GM19324 (cell line): ENCODE results near the gene C4BPA.

Source experiments
- ATAC-seq: cut with Tn5 transposase; IDR thresholded peaks from one replicate; pipeline ENCODE4 v1.9.1; 2021; ENCODE audit warnings: mild to moderate bottlenecking, moderate library complexity; ENCODE audit not compliant: unreplicated experiment, low FRiP score

The C4BPA gene

DNA sequence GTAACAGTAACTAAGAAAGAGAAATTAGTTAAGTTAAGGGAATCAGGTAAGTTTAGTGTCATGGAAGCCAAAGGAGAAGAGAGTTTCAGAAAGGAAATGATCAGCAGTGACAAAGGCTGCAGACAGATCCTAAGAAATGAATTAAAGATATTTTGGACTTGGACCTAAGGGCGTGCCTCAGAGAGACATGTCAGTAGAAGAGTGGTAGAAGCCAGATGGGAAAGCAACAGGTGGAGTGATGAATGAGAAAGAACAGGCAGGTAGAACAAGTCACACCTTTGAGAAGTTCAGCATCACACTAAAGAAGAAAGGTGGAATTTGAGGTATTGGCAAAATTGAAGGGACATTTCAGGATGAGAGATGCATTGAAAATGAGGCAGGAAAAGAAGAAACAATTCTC is 1.4 kb upstream of the C4BPA start:
- ATAC-seq: no peak

DNA sequence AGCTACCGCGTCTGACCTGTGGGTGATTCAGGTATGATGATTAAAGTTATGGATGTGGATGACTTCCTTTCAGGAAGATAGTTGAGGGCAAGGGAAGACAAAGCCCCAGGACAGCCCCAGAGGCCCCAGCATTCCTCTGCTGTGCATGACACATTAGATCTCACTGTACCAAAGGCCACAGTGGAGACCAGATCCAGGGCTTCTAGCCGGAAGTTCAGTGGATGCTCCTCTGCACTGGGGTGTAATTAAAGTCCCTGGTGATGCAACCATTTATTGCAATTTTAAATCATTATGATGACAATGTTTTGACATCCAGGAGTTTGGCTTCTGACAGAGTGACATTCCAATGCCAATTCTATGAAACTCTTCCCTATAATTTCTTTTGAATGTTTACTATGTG is 5.0 kb downstream of the C4BPA start:
- ATAC-seq: no peak

DNA sequence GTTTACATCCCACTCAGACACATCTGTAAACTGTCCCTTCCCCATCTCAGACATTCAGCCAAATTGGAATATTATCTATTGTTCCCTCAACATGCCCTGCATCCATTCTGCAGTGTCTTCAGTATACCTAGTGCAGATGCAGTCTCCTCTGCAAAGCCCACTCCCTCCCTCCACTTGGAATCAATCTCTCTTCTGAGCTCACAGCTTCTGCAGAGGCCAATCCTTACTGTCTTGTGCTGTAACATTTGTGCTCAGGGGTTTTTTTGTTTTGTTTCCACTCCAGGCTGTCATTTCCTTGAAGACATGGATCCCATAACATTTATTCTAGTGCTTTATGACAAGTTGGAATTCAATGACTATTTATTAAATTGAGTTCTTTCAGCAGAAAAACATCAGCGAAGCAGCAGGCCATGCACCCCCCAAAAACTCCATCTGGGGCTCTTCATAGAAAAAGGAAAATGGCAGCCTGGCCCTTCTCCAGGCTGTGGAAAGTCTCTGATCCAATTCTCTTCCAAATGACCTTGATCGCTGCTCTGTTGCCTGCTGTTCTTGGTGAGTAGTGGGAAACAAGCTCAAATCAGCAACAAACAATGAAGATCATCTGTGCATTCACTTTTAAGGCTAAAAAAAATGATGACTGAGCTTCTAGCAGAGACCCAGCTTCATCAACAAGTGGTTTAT is 8.7 kb downstream of the C4BPA start:
- no peak for ATAC-seq

DNA sequence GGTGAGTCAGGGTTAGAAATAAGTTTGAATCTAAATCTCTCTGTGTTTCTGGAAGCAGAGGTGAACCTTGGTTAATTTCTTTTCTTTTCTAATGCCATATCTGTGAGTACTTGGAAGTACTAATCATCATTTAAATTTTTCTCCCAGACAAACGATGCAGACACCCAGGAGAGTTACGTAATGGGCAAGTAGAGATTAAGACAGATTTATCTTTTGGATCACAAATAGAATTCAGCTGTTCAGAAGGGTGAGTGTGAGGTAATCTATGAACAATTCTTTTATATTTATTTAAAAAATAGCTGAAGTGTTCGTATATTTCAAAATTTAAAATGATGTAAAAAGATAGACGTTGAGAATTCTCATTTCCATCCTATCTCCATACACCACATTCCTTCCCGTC is 11.2 kb downstream of the C4BPA start:
- no peak for ATAC-seq

DNA sequence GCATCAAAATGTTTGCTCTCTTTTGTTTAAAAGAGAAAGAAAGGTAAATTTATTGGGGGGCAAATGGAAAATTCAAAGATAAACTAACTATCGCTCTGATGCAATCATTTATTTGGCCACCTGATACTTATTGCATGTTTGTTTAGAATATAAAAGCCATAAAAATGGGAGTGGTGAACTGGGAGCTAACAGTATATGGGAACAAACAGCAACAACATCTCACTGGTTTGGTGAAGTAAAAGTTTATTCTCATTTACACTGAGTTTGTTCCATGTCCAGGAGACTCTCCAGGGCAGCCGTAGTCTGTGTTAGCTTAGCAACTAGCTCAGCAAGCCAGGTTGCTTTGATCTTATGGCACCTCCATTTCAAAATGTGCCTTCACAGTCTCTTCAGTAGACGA is 20.4 kb downstream of the C4BPA start:
- ATAC-seq: no peak

DNA sequence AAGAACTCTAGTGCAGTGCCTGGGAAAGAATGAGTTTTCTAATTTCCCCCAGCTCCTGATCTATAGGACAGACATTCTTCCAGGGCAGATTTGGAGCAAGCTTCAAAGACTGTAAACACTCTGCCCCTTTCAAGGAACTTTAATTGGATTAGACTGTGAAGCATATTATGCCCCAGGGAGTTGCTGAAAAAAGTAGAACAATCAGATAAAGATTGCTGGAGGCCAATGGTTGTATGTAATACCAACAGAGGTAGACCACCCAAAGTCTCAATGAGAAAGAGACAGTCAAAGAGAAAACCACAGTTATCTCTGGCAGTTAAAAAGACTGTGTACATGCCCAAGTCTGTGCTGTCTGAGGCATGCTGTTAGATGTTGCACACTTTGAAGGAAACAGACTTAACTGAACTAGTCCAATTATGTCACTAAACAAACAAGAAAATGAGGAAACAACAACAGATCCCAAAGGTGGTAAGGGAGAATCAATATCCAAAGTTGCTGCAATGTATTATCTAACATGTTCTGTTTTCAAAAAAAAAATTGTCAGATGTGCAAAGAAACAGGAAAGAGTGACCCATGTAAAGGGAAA is 24.4 kb downstream of the C4BPA start:
- no peak for ATAC-seq

DNA sequence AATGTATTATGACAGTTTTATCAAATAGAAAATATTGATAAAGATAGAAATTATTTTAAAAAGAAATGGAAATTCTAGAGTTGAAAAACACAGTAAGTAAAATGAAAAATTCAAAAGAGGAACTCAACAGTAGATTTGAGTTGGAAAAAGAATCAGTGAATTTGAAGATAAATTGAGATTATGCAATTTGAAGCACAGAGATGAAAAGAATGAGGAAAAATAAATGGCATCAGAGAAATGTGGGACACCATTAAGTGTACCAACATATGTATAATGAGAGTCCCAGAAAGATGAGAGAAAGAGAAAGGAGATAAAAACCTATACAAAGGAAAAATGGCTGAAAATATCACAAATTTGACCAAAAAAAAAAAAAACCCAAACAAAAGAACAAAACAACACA is 25.0 kb downstream of the C4BPA start:
- no peak for ATAC-seq

DNA sequence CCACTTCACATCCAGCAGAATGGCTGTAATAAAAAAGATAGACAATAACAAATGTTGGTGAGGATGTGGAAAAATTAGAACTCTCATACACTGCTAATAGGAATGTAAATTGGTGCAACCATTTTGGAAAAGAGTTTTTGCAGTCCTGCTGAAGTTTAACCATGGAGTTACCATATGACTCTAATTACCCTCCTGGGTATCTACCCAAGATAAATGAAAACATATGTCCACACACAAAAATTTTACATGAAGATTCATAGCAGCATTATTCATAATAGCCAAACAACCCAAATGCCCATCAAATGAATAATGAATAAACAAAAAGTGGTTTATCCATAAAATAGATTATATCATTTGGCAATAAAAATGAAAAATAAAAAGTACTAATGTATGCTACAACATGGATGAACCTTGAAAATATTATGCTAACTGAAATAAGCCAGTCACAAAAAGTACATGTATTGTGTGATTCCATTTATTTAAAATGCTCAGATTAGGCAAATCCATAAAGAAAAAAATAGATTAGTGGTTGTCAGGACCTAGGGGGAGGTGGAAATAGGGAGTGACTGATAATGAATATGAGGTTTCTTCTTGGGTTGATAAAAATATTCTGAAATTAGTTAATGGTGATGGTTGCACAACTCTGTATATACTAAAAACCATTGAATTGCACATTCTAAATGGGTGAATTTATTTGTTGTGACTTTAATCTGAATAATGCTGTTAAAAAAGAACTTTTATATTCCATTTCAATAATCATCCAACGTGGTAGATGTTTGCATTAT is 26.4 kb downstream of the C4BPA start:
- ATAC-seq: no peak

DNA sequence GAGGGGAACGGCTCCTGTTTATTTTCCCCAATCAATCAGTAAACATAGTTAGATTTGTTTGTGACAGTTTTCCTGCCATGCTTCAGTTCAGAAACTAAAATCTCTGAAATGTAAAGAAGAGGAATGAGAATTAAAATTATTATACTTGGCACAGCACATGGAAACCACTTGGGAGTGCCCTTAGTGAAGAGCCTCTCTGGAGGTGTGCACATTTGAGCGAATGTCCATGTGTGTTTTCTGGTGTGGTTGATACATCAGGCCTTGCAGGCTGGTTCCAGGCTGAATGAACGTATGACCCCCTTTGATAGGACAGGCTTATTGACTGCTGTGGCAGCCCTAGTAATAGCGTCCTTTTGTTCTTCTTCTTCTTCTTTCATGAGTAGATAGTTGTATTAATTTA is 27.1 kb downstream of the C4BPA start:
- no peak for ATAC-seq

DNA sequence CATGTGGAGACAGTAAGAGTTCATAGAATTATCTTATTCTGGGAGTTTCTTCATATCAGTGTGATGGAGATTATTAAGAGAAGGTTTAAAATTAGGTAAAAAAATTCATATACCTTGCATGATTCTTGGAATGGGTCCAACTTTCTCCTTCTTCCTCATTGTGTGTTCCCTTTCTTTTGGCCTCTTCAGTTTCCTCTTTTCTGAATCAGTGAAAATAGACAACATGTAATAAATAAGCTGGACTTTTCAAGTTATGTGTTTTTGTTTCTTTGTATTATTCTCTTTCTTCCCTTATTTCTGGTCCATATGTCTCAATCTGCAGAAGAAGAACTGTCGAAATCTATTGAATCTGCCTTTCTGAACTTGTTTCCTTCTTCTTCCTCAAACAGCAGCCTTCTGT is 30.5 kb downstream of the C4BPA start:
- ATAC-seq: no peak

DNA sequence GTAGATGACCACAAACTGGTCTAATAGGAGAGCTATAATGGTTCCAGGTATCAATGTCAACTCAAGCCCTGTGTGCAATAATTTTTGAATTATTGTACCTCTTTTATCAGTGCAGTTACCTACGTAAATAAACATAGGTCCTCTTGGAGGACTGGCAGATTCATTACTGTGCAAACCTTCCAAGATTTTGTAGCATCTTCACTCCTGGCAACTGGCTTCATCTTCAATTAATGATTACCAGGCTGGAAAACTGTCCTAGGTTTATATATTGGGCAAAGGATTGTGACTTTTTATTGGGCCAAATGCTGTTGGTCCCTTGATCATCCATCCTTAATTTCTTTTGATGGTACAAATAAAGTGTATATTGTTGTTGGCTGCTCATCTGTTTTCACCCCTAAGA is 35.6 kb downstream of the C4BPA start:
- no peak for ATAC-seq

DNA sequence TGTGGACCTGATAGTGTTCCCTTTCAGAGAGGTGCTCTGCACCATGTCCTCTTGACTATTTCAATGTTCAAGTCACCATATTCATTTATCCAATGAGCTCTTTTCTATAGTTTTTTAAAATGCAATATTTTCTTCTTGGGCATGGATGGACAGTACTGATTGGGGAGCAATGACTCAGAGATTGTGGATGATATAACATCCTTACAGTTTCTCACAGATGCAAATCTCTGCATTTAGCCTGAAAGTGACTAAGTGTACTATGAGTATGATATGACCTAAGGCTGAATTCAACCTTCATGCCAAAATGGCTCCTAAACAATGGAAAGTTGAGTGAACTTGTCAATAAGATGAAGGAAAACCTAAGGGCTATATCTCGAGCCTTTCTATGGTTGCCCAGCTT is 36.5 kb downstream of the C4BPA start:
- ATAC-seq: no peak

DNA sequence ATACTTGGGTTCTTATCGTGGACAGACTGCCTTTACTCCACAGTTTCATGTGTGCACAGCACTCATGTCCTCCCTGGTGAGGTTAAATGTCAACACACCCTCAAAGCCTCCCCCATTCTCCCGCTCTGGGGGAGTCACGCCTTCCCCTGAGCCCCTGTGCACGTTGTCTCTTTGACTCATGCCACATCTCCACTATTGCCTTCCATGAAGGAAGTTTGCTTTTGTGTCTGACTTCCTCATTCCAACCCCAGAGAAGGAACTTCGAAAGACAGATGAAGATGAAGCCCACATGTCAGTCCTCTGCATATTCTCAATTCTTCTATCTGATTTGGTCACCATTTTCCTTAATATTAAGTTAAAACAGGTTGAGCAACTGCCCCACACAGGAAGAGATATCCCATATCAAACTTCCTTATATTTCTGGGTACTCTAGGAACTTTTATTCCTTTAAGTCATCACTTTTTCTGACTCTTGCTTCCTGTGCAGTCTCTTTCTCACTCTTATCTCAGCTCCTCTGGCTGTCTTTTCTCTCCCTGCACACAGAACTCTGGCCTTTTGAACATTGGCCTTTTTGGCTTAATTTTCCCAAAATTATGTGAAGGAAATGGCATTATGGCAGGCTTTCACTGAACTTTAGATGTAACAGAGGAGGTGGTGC is 41.5 kb downstream of the C4BPA start:
- no peak for ATAC-seq

DNA sequence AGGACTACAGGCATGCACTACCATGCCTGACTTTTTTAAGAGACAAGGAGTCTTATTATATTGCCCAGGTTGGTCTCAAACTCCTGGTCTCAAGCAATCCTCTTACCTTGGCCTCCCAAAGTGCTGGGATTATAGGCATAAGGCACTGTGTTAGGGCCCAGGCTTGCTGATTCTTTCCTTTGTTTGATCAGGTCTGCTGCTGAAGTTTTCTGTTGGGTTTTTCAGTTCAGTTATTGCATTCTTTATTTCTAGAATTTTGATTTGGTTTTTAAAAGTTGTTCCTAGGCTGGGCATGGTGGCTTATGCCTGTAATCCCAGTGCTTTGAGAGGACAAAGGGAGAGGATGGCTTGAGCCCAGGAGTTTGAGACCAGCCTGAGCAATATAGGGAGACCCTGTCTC is 47.9 kb downstream of the C4BPA start:
- no peak for ATAC-seq

DNA sequence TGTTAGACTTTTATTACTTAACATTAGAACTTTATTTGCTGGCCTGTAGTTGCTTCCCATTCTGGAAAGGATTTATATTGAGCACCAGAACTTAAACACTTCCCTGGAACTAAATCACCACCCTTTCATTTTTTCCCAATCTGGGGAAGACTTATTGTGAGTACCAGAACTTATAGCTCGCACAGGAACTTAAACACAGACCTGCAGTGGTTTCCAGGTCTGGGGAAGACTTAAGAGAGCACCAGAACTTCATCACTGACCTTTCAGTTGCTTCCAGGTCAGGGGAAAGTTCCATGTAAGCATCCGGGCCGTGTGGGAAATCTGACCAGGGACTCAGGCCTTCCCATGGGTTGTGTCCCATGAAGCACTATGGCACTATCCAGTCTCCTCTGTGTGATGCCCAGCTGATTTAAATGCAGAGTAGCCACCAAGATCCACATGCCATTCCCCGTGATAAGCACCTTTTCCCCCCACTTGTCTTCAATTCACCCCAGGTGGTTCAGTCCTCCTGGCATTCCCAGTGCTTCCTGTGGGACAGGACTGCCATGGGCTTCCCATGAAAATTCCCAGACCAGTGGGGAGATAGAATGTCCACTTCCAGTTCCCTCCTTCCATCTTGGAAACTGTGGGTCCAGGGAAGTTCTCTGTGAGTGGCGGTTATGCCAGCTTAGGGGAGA is 48.9 kb downstream of the C4BPA start:
- no peak for ATAC-seq

DNA sequence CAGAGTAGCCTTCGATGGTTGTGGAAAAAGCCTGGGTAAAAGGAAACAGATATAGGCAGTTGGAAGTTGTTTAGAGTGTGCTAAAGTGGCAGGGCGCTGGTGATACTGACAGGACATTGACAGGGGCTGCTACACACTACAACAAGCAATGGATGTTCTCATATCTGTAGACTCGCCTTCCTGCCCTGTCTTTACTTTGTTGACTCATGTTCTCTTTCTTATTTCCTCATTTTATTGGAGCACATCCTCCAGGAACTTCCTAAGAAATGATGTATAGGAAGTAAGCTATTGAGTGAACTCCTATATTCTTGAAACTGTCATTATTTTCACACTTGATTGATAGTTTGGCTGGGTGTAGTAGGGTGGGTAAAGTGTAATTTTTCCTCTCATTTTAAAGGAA is 51.0 kb downstream of the C4BPA start:
- ATAC-seq: no peak

DNA sequence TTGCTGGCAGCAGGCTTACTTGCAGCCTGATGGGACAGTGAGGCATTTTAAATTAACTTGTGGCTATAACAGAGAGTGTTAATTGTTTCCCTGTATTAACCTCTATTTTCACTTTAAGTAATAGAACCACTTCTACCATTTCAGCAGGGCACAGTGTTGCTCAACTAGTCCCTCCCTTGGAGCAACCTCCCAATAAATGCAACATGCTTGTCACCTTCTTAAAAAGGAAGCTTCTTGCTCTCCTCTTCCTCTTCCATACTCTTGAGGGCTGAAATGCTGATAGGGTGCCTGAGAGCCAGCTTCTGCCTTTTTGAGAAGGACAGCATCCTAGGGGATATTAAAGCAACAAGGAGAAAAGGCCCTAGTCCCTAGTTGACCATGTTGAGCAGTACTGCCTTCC is 52.1 kb downstream of the C4BPA start:
- no peak for ATAC-seq

DNA sequence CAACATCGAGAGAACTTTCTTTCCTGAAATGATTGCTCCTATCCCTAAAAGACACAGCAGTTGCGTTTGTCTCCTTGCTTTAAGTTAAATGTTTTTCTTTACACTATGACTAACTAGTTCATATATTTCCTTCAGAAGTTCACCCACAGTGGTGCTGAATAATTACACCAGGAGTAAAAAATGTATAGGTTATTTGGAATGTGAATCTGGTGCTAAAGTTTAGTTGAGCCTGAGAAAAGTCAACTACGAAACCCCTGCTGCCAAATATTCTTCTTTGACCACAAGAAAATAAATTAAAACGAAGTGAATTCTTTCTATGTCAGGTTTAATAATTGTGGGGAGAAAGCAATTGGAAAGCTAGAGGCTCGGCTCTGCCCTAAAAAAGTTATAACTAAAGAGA is 52.8 kb downstream of the C4BPA start:
- no peak for ATAC-seq

DNA sequence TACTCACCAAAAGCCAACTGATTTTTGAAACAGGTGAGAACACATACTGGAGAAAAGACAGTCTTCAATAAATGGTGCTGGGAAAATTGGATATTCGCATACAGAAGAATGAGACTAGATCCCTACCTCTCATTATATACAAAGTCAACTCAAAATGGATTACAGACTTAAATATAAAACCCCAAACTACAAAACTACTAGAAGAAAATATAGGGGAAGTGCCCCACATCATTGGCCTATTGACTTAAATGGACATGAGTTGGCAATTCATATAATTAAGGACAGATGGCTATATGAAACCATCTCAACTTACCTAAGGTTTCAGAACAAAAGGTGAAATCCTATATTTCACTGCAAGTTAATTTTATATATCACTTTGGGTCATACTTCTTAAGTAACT is 60.1 kb downstream of the C4BPA start:
- ATAC-seq: no peak

DNA sequence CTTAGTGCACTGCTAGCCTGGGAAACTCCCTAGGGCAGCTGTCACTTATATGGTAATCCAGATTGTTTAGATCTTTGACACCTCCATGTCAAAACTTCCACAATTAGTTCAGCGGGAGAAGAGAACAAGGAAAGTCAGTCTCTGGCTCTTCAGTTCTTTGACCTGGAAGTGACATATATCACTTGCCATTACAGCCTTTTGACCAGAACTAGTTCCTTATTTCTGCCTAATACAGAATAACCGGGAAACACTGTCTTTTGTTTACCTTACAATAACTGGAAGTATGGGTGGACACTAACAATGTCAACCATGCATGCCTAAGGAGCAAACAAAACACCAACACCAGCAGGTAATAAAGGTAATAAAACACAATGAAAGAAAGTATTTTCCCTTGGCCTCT is 68.3 kb downstream of the C4BPA start:
- no peak for ATAC-seq

DNA sequence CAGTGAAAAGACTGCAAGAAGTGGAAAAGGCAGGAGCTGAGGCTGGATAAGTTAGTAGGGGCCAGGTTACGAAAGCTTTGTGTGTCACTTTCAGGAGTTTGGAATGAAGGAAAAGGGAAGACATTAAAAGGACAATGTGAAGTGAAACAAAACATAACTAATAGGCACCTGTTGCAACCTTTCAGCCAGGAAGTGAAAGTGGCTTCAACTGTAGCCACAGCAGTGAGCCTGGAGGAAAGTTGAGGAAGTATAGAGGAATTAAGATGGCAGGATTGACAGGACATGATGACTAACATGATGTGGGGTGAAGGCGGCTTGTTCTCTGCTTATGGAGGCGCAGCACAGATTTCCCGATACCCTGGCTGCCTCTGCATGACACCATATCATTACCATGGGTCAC is 68.9 kb downstream of the C4BPA start:
- no peak for ATAC-seq
